ENCODE data around the gene FSTL4.

Gene FSTL4

DNA sequence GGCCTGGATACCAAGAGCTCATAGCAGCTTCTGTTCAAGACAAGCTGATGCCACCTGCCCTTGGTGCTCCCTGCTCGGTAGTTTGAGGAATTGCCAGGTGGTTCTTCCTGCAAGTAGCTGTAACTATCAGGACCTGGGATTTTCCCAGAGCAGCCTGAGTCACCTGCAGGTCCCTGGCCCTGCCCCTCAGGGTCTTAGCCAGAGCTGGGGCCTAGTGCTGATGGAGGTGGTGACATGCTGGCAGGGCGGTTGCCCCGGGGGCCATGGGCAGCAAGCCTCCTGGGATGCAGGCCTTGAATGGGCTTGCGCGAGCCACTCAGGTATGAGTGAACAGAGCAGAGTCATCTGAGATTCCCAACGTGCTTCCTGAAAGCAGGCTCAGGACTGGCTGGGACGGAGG, 298.3 kb downstream of the FSTL4 start:
- no peak for DNase-seq

GRCh38 chr5:133311176-133311575, 301.2 kb downstream of the FSTL4 start:
- DNase-seq, result no peak

DNA sequence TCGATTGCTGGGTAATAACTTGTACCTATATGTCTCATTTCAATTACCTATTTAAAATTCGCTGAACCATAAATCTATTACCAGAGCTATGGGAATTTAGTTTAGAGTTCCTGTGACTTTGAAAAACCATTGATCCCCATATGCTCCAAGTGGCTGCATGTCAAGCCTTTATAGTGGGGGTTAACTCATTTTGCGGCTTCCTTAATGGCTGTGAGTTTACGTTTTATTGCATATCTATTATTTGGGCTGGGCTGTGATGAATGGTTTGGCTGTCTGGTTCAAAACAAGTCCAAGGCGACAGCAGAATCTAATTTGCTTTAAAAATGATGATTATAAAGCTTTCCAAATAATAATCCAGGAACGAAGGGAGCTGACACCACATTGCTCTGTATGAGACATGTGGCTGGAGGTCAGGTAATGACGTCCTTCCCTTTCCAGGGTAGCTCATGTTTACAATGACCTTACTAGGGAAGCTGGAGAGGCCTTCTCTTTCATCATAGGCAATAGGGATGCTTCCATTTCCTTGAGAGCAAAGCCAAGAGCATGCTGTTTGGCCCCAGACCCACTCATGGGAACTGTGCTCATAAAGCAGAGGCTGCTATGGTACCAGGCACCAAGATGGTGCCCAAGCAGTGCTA, 302.2 kb downstream of the FSTL4 start:
- no peak for DNase-seq

- no peak for DNase-seq
Observed at GRCh38 chr5:133309166-133309795, 303.1 kb downstream of the FSTL4 start.

- no peak for DNase-seq
Observed at GRCh38 chr5:133307275-133307674, 305.1 kb downstream of the FSTL4 start.

- DNase-seq, result no peak
Observed at GRCh38 chr5:133304707-133305216, 307.6 kb downstream of the FSTL4 start.

- no peak for DNase-seq
Observed at GRCh38 chr5:133304178-133304577, 308.2 kb downstream of the FSTL4 start.

GRCh38 chr5:133303298-133303697, 309.0 kb downstream of the FSTL4 start:
- DNase-seq, result no peak

DNA sequence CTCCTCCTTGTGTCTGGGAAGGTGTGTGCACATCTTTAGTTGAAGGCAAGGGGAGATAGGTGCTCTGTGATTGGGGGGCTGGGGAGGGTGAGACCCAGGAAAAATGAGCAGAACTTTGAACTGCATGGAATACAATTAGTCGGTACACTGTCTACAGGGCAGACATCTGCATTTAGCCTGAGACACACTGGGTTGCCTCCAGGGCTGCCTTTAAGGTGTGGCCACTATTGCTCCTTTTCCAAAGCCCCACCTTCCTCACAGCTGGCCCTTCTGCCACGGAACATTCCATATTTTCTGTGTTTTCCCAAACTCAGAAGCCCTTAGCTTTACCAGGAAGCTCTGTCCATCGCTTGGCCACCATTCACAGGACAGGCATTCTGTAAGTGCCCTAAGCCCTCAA, 312.6 kb downstream of the FSTL4 start:
- DNase-seq, result no peak

DNA sequence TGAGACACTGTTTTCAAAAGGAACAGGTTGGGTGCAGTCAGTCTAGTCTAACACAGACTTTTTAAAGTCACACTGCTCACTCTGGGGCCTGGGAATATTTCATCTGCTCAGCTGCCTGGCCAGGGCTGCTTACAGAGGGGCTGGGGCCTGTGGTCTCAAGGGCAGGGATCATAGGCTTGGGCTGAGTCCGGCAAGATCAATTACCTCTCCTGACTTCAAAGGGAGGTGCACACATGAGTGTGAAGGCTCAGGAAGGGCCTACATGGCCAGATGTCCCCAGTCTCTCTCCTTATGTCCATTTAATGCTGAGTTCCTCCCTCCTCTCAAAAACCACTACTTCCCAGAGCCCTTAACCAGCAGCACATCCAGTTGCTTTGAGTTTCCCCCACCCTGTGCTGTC, 313.3 kb downstream of the FSTL4 start:
- DNase-seq, result no peak

- peak; percentile 26 for DNase-seq
Observed at GRCh38 chr5:133298447-133298846, 313.9 kb downstream of the FSTL4 start.

DNA sequence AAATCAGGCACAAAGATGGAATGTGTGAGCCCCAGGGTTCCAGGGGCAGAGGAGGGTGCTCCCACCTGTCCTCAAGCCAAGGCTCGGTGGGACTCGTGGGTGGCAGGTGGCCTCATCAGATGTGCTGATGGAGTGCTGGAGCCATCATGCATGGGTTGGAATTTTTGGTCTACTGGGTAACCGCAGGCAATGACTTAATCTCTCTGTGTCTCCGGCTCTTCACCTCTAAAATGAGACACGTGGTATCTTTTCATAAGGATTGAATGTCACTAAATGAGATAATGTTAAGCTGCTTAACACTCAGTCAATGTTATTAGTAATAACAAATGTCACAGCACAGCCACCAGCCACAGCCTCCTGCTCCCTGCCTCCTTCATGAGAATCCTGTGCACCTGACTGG, 315.0 kb downstream of the FSTL4 start:
- no peak for DNase-seq

- DNase-seq, result no peak
Observed at GRCh38 chr5:133296624-133297023, 315.7 kb downstream of the FSTL4 start.

DNA sequence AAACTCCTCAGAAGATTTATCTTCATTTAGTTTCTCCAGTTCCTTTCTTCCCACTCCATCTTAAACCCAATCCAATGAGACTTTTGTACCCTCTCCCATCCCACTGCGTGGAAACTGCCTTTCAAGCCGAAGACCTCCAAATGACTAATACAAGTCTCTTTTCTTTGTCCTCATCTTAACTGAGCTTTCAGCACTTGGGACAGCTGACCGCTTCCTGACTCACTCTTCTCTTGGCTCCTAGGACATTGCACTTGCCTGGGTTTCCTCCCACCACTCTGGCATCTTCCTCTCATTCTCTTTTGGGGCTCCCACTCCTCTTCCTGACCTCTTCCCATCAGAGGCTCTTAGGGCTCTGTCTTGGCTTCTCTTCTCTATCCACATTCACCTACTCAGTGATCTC, 316.8 kb downstream of the FSTL4 start:
- DNase-seq, result no peak

- no peak for DNase-seq
Observed at GRCh38 chr5:133294380-133294779, 318.0 kb downstream of the FSTL4 start.

DNA sequence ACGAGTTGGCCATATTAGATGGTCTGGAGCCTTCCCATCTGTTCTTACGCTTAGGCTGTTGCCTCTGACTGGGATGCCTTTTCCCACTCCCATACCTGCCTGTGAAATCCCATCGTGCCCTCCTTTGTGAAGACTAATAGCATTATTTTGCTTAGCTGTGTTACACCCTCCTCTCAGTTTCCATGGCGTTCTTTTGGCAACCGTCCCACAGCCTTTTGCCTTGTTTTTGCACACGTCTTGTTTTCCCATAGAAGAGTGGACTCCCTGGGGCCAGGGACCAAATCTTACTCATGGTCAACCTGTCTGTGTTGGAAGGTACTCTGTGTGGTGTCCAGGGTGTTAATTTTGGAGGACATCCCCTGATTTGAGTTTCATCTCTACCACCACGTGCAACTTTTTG, 318.4 kb downstream of the FSTL4 start:
- no peak for DNase-seq

DNA sequence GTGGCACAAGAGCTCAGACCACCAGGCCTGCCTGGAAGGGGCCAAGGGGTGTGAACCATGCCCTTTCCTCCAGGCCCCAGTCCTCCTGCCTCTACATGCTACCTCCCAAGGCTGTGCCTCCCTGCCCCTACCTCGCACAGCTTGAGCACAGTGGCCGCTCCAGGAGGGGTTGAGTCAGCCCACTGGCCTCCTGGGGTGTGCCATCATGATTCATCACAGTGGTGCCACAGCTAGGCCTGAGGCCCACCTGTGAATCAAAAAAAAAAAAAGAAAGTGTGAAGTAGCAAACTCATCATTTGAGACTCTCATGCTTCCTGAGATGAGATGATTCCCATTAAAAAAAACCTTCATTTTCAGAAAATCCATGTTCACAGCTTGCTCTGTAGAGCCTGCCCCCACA, 320.0 kb downstream of the FSTL4 start:
- no peak for DNase-seq

DNA sequence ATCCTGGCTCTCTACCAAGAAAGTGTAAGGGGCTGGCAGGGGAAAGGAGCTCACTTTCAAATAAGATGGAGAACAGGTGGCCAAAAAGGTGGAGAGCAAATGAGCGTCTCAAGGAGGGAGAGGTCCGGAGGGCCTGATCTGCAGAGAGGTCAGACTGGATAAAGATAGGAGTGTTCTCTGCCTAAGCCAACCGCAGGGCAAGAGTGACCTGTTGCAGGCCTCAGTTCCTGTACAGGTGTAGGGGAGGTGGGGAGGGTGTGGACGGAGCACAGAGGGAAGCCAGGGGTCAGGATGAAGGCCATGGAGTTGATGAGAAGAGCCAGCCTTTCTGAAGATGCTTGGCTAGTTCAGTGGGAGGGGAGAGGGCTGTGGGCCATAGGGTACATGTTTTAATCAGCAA, 320.8 kb downstream of the FSTL4 start:
- DNase-seq, result no peak

DNA sequence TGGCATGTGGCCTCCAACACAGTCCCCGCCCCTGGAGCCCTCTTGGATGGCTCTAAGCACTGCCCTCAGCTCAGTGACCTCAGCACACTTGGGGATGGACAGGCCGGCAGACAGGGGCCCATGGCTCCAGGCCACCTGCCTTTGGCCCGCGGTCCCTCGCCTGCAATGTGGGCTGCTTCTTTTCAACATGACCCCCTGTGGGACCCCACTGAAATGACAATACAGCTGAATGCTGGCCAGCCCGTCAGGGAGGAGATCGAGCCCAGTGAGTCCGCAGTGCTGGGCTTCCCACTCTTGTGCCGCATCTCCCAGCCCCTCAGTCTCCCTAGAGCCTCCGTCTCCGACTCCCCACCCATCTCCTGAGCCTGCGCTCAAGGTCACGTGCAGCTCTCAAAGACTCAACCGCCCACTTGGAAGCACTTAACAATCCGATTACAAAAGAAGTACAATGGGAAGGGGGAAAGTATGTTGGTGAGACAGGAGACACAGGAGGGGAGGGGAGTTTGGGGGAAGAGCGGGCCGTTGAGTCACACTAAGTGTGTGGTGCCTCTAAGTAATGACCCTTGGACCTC, 321.6 kb downstream of the FSTL4 start:
- DNase-seq, result no peak

DNA sequence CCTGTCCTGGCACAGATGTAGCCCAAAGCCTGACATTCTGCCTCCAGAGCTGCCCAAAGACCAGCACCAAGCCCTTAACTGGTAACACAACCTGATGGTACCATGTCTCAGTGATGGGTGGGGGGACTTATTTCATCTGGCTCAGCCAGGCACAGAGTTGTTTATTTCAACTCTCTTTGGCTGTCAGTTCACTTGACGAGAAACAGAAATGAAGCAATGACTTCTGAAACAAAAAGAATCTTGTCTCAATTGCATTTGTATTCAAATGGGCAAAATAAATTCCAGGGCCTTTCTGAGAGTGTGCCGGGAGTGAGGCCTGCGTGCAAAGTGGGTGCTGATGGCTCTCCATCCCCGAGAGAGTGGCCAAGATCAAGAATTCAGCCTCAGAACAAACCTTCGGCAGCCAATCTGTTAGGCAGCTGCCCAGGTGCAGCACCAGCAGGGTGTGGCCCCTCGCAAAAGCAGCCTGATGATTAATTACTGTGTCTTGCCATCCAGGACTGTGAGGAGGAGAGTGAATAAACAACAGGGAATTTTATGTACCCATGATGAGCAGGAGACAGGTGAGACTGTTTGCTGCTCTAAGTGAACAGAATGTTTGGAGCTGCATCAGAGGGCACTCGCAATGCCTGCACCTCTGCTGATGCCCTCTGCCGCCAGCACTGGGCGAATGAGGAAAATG, 322.5 kb downstream of the FSTL4 start:
- no peak for DNase-seq

DNA sequence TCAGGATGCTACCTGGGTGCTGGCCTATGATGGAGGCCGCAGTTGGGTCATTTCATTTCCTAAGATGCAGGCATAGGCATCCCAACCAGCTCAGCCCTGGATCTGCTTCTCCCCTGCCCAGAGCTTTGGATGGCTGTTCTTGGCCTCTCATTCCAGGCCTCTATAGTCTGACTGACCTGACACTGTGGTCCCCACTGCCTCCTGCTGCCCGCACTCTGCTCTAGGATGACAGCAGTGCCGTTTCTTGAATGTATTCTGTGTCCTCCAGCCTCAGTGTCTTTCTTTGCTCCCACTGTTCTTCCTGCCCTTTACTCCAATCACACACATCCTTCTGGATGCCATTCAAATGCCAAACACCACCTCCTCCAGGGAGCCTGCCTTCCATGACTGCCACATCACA, 324.8 kb downstream of the FSTL4 start:
- peak; percentile 56 for DNase-seq

DNA sequence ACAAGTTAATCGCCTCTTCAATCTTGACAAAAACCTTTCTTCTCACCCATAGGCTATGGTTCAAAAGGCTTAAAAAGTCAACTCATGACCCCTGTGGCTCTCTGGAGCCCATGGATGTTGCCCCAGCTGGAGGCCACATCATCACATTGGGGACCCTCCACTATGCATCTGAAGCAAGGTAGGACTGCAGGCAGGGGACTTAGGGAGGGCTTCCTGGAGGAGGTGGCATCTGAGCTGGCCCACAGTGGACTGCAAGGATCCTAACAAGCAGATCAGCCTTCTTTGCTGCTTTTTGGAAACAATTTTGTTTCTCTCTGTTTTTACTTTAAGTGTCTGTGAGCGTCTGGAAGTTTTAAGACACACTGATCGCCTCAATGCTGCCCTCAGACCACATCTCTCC, 325.9 kb downstream of the FSTL4 start:
- no peak for DNase-seq

GRCh38 chr5:133285583-133286021, 326.7 kb downstream of the FSTL4 start:
- DNase-seq, result no peak

- no peak for DNase-seq
Observed at GRCh38 chr5:133284306-133284705, 328.0 kb downstream of the FSTL4 start.
